Right forelimb (tissue), 1 donor: ENCODE results near the gene DCTN5.
"Not testable (repeated sequence)": the region's sequence is repeated elsewhere in the genome, so short reads cannot be mapped to it uniquely, and the experiment has no call there.

ENCODE experiments used
- DNase-seq: peaks from one replicate; pipeline ENCODE4 v3.0.0-alpha.2; 2018

Gene DCTN5

GRCh38 chr16:23694644-23695373 is 53.5 kb downstream of the DCTN5 start:
- no peak for DNase-seq

- DNase-seq: no peak
These were observed 54.5 kb downstream of the DCTN5 start for GRCh38 chr16:23695756-23696155.

- no peak for DNase-seq
These were observed 57.8 kb downstream of the DCTN5 start for GRCh38 chr16:23699100-23699499.

- DNase-seq: no peak
These were observed 58.8 kb downstream of the DCTN5 start for GRCh38 chr16:23700093-23700492.

- no peak for DNase-seq
These were observed 59.2 kb downstream of the DCTN5 start for GRCh38 chr16:23700509-23700908.

GRCh38 chr16:23701045-23701444 is 59.8 kb downstream of the DCTN5 start:
- no peak for DNase-seq

- no peak for DNase-seq
These were observed 61.7 kb downstream of the DCTN5 start for GRCh38 chr16:23702951-23703350.

GRCh38 chr16:23704772-23705516 is 63.7 kb downstream of the DCTN5 start:
- no peak for DNase-seq

- no peak for DNase-seq
These were observed 64.2 kb downstream of the DCTN5 start for GRCh38 chr16:23705517-23705902.

GRCh38 chr16:23706439-23706838 is 65.2 kb downstream of the DCTN5 start:
- no peak for DNase-seq

GRCh38 chr16:23709536-23709935 is 68.3 kb downstream of the DCTN5 start:
- no peak for DNase-seq

- DNase-seq: no peak
These were observed 68.7 kb downstream of the DCTN5 start for GRCh38 chr16:23710008-23710407.

- DNase-seq: no peak
These were observed 69.2 kb downstream of the DCTN5 start for GRCh38 chr16:23710504-23710903.

GRCh38 chr16:23711785-23712184 is 70.5 kb downstream of the DCTN5 start:
- DNase-seq: no peak

- DNase-seq: no peak
These were observed 71.7 kb downstream of the DCTN5 start, which contains the start of gene ERN2 for GRCh38 chr16:23712976-23713375. ERN2 (minus strand) TSS chr16:23713222; CDS start chr16:23713187, 35 bp downstream.

- no peak for DNase-seq
These were observed 75.2 kb downstream of the DCTN5 start for GRCh38 chr16:23716484-23716883.

GRCh38 chr16:23722613-23723240 is 81.5 kb downstream of the DCTN5 start:
- DNase-seq: not testable (repeated sequence)

GRCh38 chr16:23724096-23724784 is 83.0 kb downstream of the DCTN5 start:
- no peak for DNase-seq

GRCh38 chr16:23724785-23725131 is 83.5 kb downstream of the DCTN5 start:
- no peak for DNase-seq

GRCh38 chr16:23726710-23727109 is 85.4 kb downstream of the DCTN5 start:
- DNase-seq: no peak
